COR-L47 (cell line): ENCODE results near the gene TMEM248.
"Not testable (repeated sequence)": the region's sequence is repeated elsewhere in the genome, so short reads cannot be mapped to it uniquely, and the experiment has no call there.

Source experiments
- DNase-seq: peaks from one replicate; lab custom pipeline; 2025; lab: John Stamatoyannopoulos, UW

TMEM248 gene

DNA sequence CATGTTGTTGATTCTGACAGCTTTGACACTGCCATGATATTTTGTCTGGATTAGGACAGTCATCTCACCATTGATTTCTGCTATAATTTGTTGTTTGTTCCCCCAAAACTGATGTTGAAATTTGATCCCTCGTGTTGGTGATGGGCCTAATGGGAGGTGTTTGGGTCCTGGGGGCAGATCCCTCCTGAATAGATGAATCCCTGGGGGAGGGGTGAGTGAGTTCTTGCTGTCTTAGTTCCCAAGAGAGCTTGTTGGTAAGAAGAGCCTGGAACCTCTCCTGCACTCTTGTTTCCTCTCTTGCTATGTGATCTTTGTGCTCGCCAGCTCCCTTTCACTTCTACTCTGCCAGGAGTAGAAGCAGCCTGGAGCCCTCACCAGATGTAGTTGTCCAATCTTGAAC, 83.1 kb downstream of the TMEM248 start:
- DNase-seq, result not testable (repeated sequence)

DNA sequence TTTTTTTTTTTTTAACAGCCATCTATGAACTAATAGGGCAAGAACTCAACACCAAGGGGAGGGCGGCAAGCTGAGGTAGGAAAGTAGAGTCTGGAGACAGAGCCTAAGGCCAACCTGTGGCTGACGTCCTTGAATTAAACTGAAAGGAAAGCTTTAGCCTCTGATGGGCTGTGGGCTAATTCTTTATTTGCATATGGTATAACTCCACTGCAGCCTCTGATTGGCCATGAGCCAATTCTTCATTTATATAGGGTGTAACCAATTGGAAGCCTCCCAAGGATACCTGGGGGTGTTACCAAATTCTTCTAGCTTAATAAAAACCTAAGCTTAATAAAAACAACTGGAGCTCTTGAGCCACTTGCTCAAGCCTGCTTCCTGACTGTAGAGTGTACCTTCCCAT, 85.9 kb downstream of the TMEM248 start:
- peak; percentile 1 for DNase-seq
